PC-3 (cell line): ENCODE data around the gene BCAS3. TPM values are rescaled to one million over a fixed set of nuclear protein-coding genes. Genes with fewer than 3 reads are reported as not detected.

Experiments
- ATAC-seq: fragments of 200-7000 bp; cut with Tn5 transposase; 2 replicates; pipeline ENCODE4 v1.9.1; 2020; ENCODE audit warnings: mild to moderate bottlenecking, moderate library complexity
- BruUV-seq: library from RNA; stranded (reverse); fragments of 400-500 nt; replicated peaks from 2 replicates; lab custom pipeline; 2021; lab: Mats Ljungman, UMichigan
- CTCF ChIA-PET: fragments of 300-600 bp; sonication (Branson Sonifier 250); formaldehyde crosslinking; loops from one replicate; lab custom pipeline; 2022; ENCODE audit warnings: antibody characterized with exemption; lab: Charles Lee
- POLR2A ChIA-PET: fragments of 300-600 bp; sonication (Branson Sonifier 250); formaldehyde crosslinking; loops from one replicate; lab custom pipeline; 2022; ENCODE audit warnings: antibody characterized with exemption; ENCODE audit not compliant: unreplicated experiment; lab: Charles Lee
- DNase-seq: peaks from one replicate; pipeline ENCODE4 v3.0.0-alpha.2; 2015
- H2AFZ ChIP-seq: fragments of 300-600 bp; sonication (generic); 2 replicates; pipeline ENCODE4 v1.6.0; 2016; ENCODE audit warnings: antibody characterized with exemption, low read length
- H3F3A ChIP-seq: fragments of 300-600 bp; sonication (generic); one replicate; pipeline ENCODE4 v1.6.0; 2017; ENCODE audit warnings: antibody characterized with exemption, low read length, control low read depth, mild to moderate bottlenecking; ENCODE audit not compliant: unreplicated experiment
- H3K27ac ChIP-seq: fragments of 300-600 bp; sonication (generic); 2 replicates; pipeline ENCODE4 v1.5.1; 2016; ENCODE audit warnings: mild to moderate bottlenecking, low read length
- H3K27me3 ChIP-seq: fragments of 300-600 bp; sonication (generic); 2 replicates; pipeline ENCODE4 v1.6.1; 2016; ENCODE audit warnings: low read length, mixed read lengths
- H3K36me3 ChIP-seq: fragments of 300-600 bp; sonication (generic); 2 replicates; pipeline ENCODE4 v1.6.1; 2016; ENCODE audit warnings: low read depth, mixed run types, low read length, mixed read lengths
- H3K4me1 ChIP-seq: fragments of 300-600 bp; sonication (generic); 2 replicates; pipeline ENCODE4 v1.5.1; 2016; ENCODE audit warnings: low read length; ENCODE audit not compliant: insufficient read depth
- H3K4me2 ChIP-seq: fragments of 300-600 bp; sonication (generic); 2 replicates; pipeline ENCODE4 v1.6.0; 2016; ENCODE audit warnings: low read length
- H3K4me3 ChIP-seq: fragments of 300-600 bp; sonication (generic); 2 replicates; pipeline ENCODE4 v1.5.1; 2016; ENCODE audit warnings: mild to moderate bottlenecking, low read length, mixed read lengths
- H3K79me2 ChIP-seq: fragments of 300-600 bp; sonication (generic); 2 replicates; pipeline ENCODE4 v1.6.1; 2017; ENCODE audit warnings: low read length, mixed read lengths
- H3K9ac ChIP-seq: fragments of 300-600 bp; sonication (generic); 2 replicates; pipeline ENCODE4 v1.6.0; 2016; ENCODE audit warnings: mild to moderate bottlenecking, low read length
- H3K9me2 ChIP-seq: fragments of 300-600 bp; sonication (generic); replicated peaks from 2 replicates; pipeline ENCODE4 v1.6.1; 2016; ENCODE audit warnings: mixed run types, low read length, mixed read lengths
- H3K9me3 ChIP-seq: fragments of 300-600 bp; sonication (generic); 2 replicates; pipeline ENCODE4 v1.6.1; 2016; ENCODE audit warnings: low read length, mixed read lengths
- H4K20me1 ChIP-seq: fragments of 300-600 bp; sonication (generic); 2 replicates; pipeline ENCODE4 v1.6.1; 2016; ENCODE audit warnings: low read length, mixed read lengths
- EZH2 ChIP-seq: fragments of 300-600 bp; sonication (generic); IDR thresholded peaks from one replicate; pipeline ENCODE4 v1.6.1; 2017; ENCODE audit warnings: antibody characterized with exemption, mild to moderate bottlenecking, low read length; ENCODE audit not compliant: unreplicated experiment
- EZH2phosphoT487 ChIP-seq: fragments of 300-600 bp; sonication (generic); IDR thresholded peaks from 2 replicates; pipeline ENCODE4 v1.6.1; 2018; ENCODE audit warnings: mild to moderate bottlenecking, antibody characterized with exemption, low read length, borderline replicate concordance
- intact Hi-C: fragments of 100-400 bp; cut with micrococcal nuclease; formaldehyde crosslinking; loops from 2 replicates; pipeline ENCODE4 v1.9.0; 2023
- total RNA-seq: library from RNA; depleted of rRNA; stranded (reverse); fragments of >200 nt; gene quantifications from 2 replicates; pipeline ENCODE4 v1.2.3, GENCODE V29; 2014
- TF ChIP-seq, protein P1 (sequence below): fragments of 300-600 bp; sonication (generic); conservative IDR thresholded peaks from 2 replicates; pipeline ENCODE4 v1.5.1; 2017; ENCODE audit warnings: antibody characterized with exemption, low read depth, mild to moderate bottlenecking, low read length

The BCAS3 gene
- total RNA-seq, 1 experiment from 2014 or later, result 25.9 TPM

DNA sequence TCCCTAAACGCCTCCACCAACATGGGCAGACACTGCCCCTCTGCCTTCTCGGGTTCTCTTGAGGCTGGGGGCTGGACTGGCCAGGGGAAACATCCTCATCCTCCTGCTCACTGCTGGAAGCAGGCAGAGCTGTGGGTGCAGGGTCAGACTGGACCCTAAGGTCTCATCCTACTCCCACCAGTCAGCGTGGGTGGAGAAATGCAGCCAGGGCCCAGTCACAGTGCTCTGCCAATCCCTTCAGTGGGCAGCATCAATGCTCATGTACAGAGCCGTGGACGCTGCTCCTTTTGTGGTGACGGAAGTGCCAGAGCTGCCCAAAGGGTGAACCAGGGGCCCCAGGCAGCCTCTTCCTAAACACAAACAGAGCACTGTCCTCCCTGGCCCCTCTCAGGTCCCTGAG lies 708.6 kb downstream of the BCAS3 start:
- H3K9me2 ChIP-seq, result no peaks in the 10 kb centered on the region
- no peak overlapping the region for H2AFZ ChIP-seq
- no TSS peak for BruUV-seq
- no peaks in the 10 kb centered on the region for H3K4me1 ChIP-seq
- H3K36me3 ChIP-seq, result no peaks in the 10 kb centered on the region
- no peak overlapping the region for H3K27ac ChIP-seq
- ChIA-PET CTCF (no interaction called here), POLR2A (no interaction called here)
- H3K9ac ChIP-seq, result no peak overlapping the region
- H3K27me3 ChIP-seq, result no peaks in the 10 kb centered on the region
- ATAC-seq, result no peak
- TF ChIP-seq, protein P1, sequence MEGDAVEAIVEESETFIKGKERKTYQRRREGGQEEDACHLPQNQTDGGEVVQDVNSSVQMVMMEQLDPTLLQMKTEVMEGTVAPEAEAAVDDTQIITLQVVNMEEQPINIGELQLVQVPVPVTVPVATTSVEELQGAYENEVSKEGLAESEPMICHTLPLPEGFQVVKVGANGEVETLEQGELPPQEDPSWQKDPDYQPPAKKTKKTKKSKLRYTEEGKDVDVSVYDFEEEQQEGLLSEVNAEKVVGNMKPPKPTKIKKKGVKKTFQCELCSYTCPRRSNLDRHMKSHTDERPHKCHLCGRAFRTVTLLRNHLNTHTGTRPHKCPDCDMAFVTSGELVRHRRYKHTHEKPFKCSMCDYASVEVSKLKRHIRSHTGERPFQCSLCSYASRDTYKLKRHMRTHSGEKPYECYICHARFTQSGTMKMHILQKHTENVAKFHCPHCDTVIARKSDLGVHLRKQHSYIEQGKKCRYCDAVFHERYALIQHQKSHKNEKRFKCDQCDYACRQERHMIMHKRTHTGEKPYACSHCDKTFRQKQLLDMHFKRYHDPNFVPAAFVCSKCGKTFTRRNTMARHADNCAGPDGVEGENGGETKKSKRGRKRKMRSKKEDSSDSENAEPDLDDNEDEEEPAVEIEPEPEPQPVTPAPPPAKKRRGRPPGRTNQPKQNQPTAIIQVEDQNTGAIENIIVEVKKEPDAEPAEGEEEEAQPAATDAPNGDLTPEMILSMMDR, result no peak
- TF ChIP-seq EZH2phosphoT487, result no peak
- no peak for TF ChIP-seq EZH2
- no peak for DNase-seq
- H3K79me2 ChIP-seq, result no peaks in the 10 kb centered on the region
- H4K20me1 ChIP-seq, result no peaks in the 10 kb centered on the region
- intact Hi-C loops, result no loop called here
- H3K4me3 ChIP-seq, result no peak overlapping the region
- H3F3A ChIP-seq, result no peaks in the 10 kb centered on the region
- H3K4me2 ChIP-seq, result no peak overlapping the region
- H3K9me3 ChIP-seq, result no peaks in the 10 kb centered on the region

DNA sequence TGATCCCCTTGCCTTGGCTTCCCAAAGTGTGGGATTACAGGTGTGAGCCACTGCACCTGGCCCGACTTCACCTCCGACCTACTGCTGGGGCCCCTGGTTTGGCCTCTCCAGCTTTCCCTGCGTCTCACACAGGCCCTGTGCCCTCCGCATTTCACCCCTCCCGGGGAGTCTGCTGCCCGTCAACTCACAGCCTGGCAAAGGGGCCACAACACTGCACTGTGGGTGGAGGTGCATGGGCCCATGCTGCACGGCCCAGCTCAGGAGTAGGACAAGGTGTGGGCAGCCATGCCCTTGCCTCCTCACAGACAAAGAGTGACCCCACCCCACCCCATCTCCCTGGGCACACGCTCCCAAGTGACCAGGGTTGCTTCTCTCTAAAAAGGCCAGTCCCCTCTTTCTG lies 709.4 kb downstream of the BCAS3 start:
- no peak overlapping the region for H2AFZ ChIP-seq
- H3K27ac ChIP-seq, result no peak overlapping the region
- CTCF ChIA-PET, result no interaction called here
- H3K4me1 ChIP-seq, result no peaks in the 10 kb centered on the region
- no peaks in the 10 kb centered on the region for H3K27me3 ChIP-seq
- no peak overlapping the region for H3K4me2 ChIP-seq
- H3K79me2 ChIP-seq, result no peaks in the 10 kb centered on the region
- POLR2A ChIA-PET, result no interaction called here
- no peaks in the 10 kb centered on the region for H3K9me2 ChIP-seq
- DNase-seq (no peak), ATAC-seq (no peak)
- TF ChIP-seq EZH2phosphoT487 (no peak), EZH2 (no peak)
- TF ChIP-seq, protein P1, result no peak
- intact Hi-C loops, result no loop called here
- no TSS peak for BruUV-seq
- no peak overlapping the region for H3K4me3 ChIP-seq
- no peaks in the 10 kb centered on the region for H3F3A ChIP-seq
- H3K9me3 ChIP-seq, result no peaks in the 10 kb centered on the region
- H3K9ac ChIP-seq, result no peak overlapping the region
- no peaks in the 10 kb centered on the region for H4K20me1 ChIP-seq
- no peaks in the 10 kb centered on the region for H3K36me3 ChIP-seq

DNA sequence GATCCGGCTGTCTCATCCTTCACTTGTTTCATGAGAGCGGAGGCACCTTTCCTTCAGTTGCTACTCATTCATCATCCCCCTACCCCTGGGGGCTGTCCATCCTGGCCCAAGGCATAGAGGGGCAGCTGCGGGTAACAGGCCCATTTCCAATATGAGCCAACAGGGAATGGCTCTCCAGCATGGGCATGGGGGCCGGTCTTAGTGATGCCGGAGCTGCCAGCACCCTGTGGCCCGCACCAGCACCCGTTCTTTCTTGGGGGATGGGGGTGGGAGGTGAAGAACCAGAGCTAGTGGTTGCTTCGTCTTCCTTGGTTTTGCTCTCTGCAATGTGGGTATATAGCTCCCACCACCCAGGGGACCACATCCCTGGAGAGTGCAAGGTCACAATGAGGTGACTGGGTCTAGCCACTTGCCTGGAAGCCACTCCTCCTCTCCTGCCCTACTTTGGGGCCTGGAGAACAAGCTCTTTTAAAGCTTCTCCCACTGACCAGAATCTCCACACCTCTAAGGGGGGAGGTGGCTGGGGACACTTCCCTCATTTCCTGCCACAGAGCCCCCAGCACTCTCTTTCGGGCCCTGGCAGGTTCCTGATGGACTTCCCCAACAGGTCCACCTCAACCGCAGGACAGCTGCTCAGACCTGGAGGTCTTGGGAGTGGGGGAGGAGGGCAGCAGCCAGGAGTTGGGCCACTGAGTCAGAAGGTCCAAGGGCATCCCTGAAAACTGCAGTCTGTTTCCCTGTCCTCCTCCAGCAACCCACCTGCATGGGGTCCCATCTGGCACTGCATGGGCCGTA lies 710.1 kb downstream of the BCAS3 start:
- no peak overlapping the region for H3K27ac ChIP-seq
- BruUV-seq, result no TSS peak
- H3K4me1 ChIP-seq, result no peaks in the 10 kb centered on the region
- no peak overlapping the region for H3K4me2 ChIP-seq
- DNase-seq (no peak), ATAC-seq (no peak)
- ChIA-PET POLR2A (interaction anchor here (0.6 kb wide), 1 partner anchor 50 kb away, joined by 3 read pairs; no protein-coding TSS in a partner anchor), CTCF (no interaction called here)
- H3F3A ChIP-seq, result no peaks in the 10 kb centered on the region
- H4K20me1 ChIP-seq, result no peaks in the 10 kb centered on the region
- no peak overlapping the region for H3K9ac ChIP-seq
- TF ChIP-seq, protein P1, result no peak
- no peak for TF ChIP-seq EZH2phosphoT487
- TF ChIP-seq EZH2, result no peak
- no peaks in the 10 kb centered on the region for H3K9me3 ChIP-seq
- H2AFZ ChIP-seq, result no peak overlapping the region
- no peaks in the 10 kb centered on the region for H3K79me2 ChIP-seq
- H3K4me3 ChIP-seq, result no peak overlapping the region
- no peaks in the 10 kb centered on the region for H3K36me3 ChIP-seq
- intact Hi-C loops, result no loop called here
- H3K9me2 ChIP-seq, result no peaks in the 10 kb centered on the region
- no peaks in the 10 kb centered on the region for H3K27me3 ChIP-seq
